B cell (primary cell): ENCODE results near the gene PC. TPM values are rescaled to one million over a fixed set of nuclear protein-coding genes. Genes with fewer than 3 reads are reported as not detected.

ENCODE experiments used
- ATAC-seq: fragments of 200-7000 bp; cut with Tn5 transposase; one replicate; pipeline ENCODE4 v1.10.0; 2021; ENCODE audit warnings: low read depth, mild to moderate bottlenecking, moderate number of reproducible peaks, moderate library complexity
- CTCF ChIA-PET: fragments of 350-600 bp; sonication (Branson Sonifier 250); formaldehyde crosslinking; loops from one replicate; lab custom pipeline; 2021; ENCODE audit warnings: antibody characterized with exemption, inconsistent platforms; lab: Charles Lee
- POLR2A ChIA-PET: fragments of 350-600 bp; sonication (Branson Sonifier 250); formaldehyde crosslinking; loops from one replicate; lab custom pipeline; 2021; ENCODE audit warnings: antibody characterized with exemption; lab: Charles Lee
- DNase-seq: peaks from one replicate; pipeline ENCODE4 v3.0.0; 2013
- H2AFZ ChIP-seq: 2 replicates; pipeline ENCODE4 v1.6.1; 2012; ENCODE audit warnings: mild to moderate bottlenecking, low read depth, low read length; ENCODE audit not compliant: insufficient read depth, poor library complexity, severe bottlenecking
- H3K27ac ChIP-seq, 2 donors: 1 replicate in 1 of 2; 2 replicates in 1 of 2; pipeline ENCODE4 v1.5.1; 2012 to 2013; ENCODE audit warnings: low read length in 2 of 2, mild to moderate bottlenecking in 2 of 2, moderate library complexity in 1 of 2
- H3K27me3 ChIP-seq, 4 experiments: fragments of 200-600 bp in 1 of 4; sonication (generic) in 1 of 4; replicated peaks in 1 of 4; 1 replicate in 2 of 4; 2 replicates in 2 of 4; pipeline versions ENCODE4 v1.6.1 to v1.7.0; 2013 to 2016; ENCODE audit warnings: low read length in 3 of 4, mild to moderate bottlenecking in 2 of 4, mixed read lengths in 1 of 4, moderate library complexity in 1 of 4; ENCODE audit not compliant: insufficient read depth in 4 of 4, control insufficient read depth in 3 of 4; ENCODE audit errors: control extremely low read depth in 1 of 4
- H3K36me3 ChIP-seq, 2 experiments: replicated peaks in 1 of 2; 1 replicate in 1 of 2; 2 replicates in 1 of 2; pipeline versions ENCODE4 v1.6.1 to v1.7.1; 2013; ENCODE audit warnings: low read length in 1 of 2; ENCODE audit not compliant: insufficient read depth in 2 of 2, control insufficient read depth in 1 of 2; ENCODE audit errors: control extremely low read depth in 1 of 2, extremely low read depth in 1 of 2
- H3K4me1 ChIP-seq, 2 donors: fragments of 200-600 bp in 1 of 2; sonication (generic) in 1 of 2; 1 replicate in 1 of 2; 2 replicates in 1 of 2; pipeline versions ENCODE4 v1.5.1 to v1.6.1; 2013 to 2017; ENCODE audit warnings: low read length in 2 of 2; ENCODE audit not compliant: control insufficient read depth in 2 of 2, insufficient read depth in 2 of 2
- H3K4me2 ChIP-seq: replicated peaks from 2 replicates; pipeline ENCODE3; 2012; ENCODE audit warnings: mild to moderate bottlenecking, low read depth, low read length; ENCODE audit not compliant: poor library complexity, severe bottlenecking
- H3K4me3 ChIP-seq, 5 experiments: fragments of 200-600 bp in 1 of 5; sonication (generic) in 1 of 5; 1 replicate in 3 of 5; 2 replicates in 2 of 5; pipeline versions ENCODE4 v1.5.1 to v1.7.0; 2011 to 2016; ENCODE audit warnings: low read length in 4 of 5, mild to moderate bottlenecking in 4 of 5, low read depth in 2 of 5, control low read depth in 1 of 5, moderate library complexity in 1 of 5; ENCODE audit not compliant: insufficient read depth in 1 of 5; ENCODE audit errors: control extremely low read depth in 1 of 5, extremely low read depth in 1 of 5
- H3K79me2 ChIP-seq: fragments of 200-600 bp; sonication (generic); one replicate; pipeline ENCODE4 v1.6.0; 2016; ENCODE audit warnings: low read length; ENCODE audit not compliant: control insufficient read depth, insufficient read depth
- H3K9ac ChIP-seq: fragments of 200-600 bp; sonication (generic); 2 replicates; pipeline ENCODE4 v1.6.1; 2017; ENCODE audit warnings: mild to moderate bottlenecking, low read length, moderate library complexity
- H3K9me3 ChIP-seq, 3 donors: one replicate each; pipeline versions ENCODE4 v1.6.1 to v1.7.1; 2013; ENCODE audit warnings: low read length in 2 of 3; ENCODE audit not compliant: control insufficient read depth in 2 of 3, insufficient read depth in 1 of 3; ENCODE audit errors: control extremely low read depth in 1 of 3
- H4K20me1 ChIP-seq: 2 replicates; pipeline ENCODE4 v1.6.0; 2012; ENCODE audit warnings: mild to moderate bottlenecking, low read length; ENCODE audit not compliant: insufficient read depth, control insufficient read depth, poor library complexity, severe bottlenecking
- H3K27ac Mint-ChIP-seq: one replicate; pipeline ENCODE4 v1.8.0; 2021; ENCODE audit warnings: mixed read lengths
- H3K27me3 Mint-ChIP-seq: one replicate; pipeline ENCODE4 v1.8.0; 2021; ENCODE audit warnings: mixed read lengths
- H3K4me1 Mint-ChIP-seq: one replicate; pipeline ENCODE4 v1.8.0; 2021; ENCODE audit warnings: mixed read lengths
- H3K4me3 Mint-ChIP-seq: one replicate; pipeline ENCODE4 v1.8.0; 2021; ENCODE audit warnings: mixed read lengths
- H3K9me3 Mint-ChIP-seq: one replicate; pipeline ENCODE4 v1.8.0; 2022; ENCODE audit warnings: mixed read lengths; ENCODE audit not compliant: insufficient read depth
- EZH2 ChIP-seq: IDR thresholded peaks from 2 replicates; pipeline ENCODE4 v1.6.1; 2012; ENCODE audit warnings: borderline replicate concordance, low read depth, mild to moderate bottlenecking, moderate library complexity, low read length; ENCODE audit not compliant: insufficient read depth, poor library complexity, severe bottlenecking
- WGBS: methylation state at CpG from one replicate; pipeline ENCODE4 v1.1.5; 2013; ENCODE audit warnings: missing lambda C conversion rate; ENCODE audit not compliant: insufficient coverage; 5-methylcytosine and 5-hydroxymethylcytosine counted together
- intact Hi-C: fragments of 100-400 bp; cut with micrococcal nuclease; formaldehyde crosslinking; loops from one replicate; pipeline ENCODE4 v1.10.0; 2022
- polyA plus RNA-seq: library from polyadenylated mRNA; depleted of rRNA; stranded (reverse); fragments of >200 nt; gene quantifications from 2 replicates; pipeline ENCODE4 v1.2.3, GENCODE V29; 2012
- total RNA-seq, 2 donors: library from RNA; stranded (reverse); fragments of 120-200 nt in 1 of 2; gene quantifications; 1 replicate in 1 of 2; 2 replicates in 1 of 2; pipeline versions ENCODE4 v1.2.3 to v1.2.4, GENCODE V29; 2013 to 2022
- TF ChIP-seq, protein P1 (sequence below): fragments of 200-600 bp; IDR thresholded peaks from one replicate; pipeline ENCODE4 v1.8.0; 2022; ENCODE audit warnings: antibody characterized with exemption, mild to moderate bottlenecking

The PC gene
- total and polyA plus RNA-seq, 2 donors (not counting 1 experiment from before 2014, with no cell fraction given) = 1.5 to 4.4 TPM

GRCh38 chr11:66851698-66852465 is 106.3 kb downstream of the PC start:
- CTCF ChIA-PET = interaction anchor here (1.2 to 1.5 kb wide), 2 partner anchors 8 to 16 kb away, joined by 3 to 4 read pairs; no protein-coding TSS in a partner anchor
- H3K4me3 ChIP-seq = no peak overlapping the region
- TF ChIP-seq, protein P1, sequence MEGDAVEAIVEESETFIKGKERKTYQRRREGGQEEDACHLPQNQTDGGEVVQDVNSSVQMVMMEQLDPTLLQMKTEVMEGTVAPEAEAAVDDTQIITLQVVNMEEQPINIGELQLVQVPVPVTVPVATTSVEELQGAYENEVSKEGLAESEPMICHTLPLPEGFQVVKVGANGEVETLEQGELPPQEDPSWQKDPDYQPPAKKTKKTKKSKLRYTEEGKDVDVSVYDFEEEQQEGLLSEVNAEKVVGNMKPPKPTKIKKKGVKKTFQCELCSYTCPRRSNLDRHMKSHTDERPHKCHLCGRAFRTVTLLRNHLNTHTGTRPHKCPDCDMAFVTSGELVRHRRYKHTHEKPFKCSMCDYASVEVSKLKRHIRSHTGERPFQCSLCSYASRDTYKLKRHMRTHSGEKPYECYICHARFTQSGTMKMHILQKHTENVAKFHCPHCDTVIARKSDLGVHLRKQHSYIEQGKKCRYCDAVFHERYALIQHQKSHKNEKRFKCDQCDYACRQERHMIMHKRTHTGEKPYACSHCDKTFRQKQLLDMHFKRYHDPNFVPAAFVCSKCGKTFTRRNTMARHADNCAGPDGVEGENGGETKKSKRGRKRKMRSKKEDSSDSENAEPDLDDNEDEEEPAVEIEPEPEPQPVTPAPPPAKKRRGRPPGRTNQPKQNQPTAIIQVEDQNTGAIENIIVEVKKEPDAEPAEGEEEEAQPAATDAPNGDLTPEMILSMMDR = peak; percentile 22
- no peak for TF ChIP-seq EZH2
- peaks cover 14% of the 10 kb centered on the region for H3K4me1 Mint-ChIP-seq
- no peak overlapping the region for H3K27ac ChIP-seq
- POLR2A ChIA-PET = interaction anchor here (1.6 kb wide), 1 partner anchor 9 kb away, joined by 6 read pairs; the partner anchor contains the start of gene RCE1
- peaks cover 5 to 15% of the 10 kb centered on the region in 2 donors for H3K4me1 ChIP-seq
- no peak overlapping the region for H3K4me3 Mint-ChIP-seq
- H3K27me3 Mint-ChIP-seq = no peaks in the 10 kb centered on the region
- H3K27ac Mint-ChIP-seq = peak overlapping the region; percentile 41
- H3K9me3 ChIP-seq = no peaks in the 10 kb centered on the region
- no peak overlapping the region for H3K4me2 ChIP-seq
- H4K20me1 ChIP-seq = no peaks in the 10 kb centered on the region
- intact Hi-C loops = no loop called here
- no peaks in the 10 kb centered on the region for H3K79me2 ChIP-seq
- WGBS = 62% methylated on average over 24 of the region's 26 CpGs
- ATAC-seq = no peak
- no peak overlapping the region for H3K9ac ChIP-seq
- no peak overlapping the region for H2AFZ ChIP-seq
- H3K36me3 ChIP-seq = peaks cover under 1 to 11% of the 10 kb centered on the region in 2 experiments
- DNase-seq = no peak
- no peaks in the 10 kb centered on the region for H3K27me3 ChIP-seq
- H3K9me3 Mint-ChIP-seq = no peaks in the 10 kb centered on the region

DNA sequence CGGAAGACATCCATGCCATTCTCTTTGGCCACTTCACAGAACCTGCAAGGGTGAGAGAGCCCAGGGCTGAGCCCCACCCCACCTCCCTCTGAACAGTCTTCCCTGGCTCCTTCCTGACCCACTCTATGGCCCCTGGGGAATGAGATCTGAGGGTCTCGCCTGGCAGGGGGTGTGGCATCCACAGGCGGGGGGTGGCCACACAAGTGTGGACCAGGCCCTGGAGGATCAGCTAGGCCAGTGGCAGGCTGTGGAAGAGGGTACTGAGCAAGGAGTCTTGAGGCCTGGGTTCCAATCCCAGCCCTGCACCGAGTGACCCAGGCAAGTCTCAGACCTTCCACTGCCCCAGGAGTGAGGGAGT is 107.0 kb downstream of the PC start:
- DNase-seq (no peak), ATAC-seq (no peak)
- CTCF ChIA-PET = interaction anchor here (0.5 to 1.5 kb wide), 3 partner anchors 7 to 17 kb away, joined by 3 to 4 read pairs (median 4); no protein-coding TSS in a partner anchor
- Histone ChIP-seq H2AFZ (no peak overlapping the region), H3K4me2 (no peak overlapping the region), H3K36me3 (peaks cover 1 to 17% of the 10 kb centered on the region in 2 experiments), H3K27me3 (no peaks in the 10 kb centered on the region), H3K4me3 (no peak overlapping the region), H3K9me3 (no peaks in the 10 kb centered on the region), H3K79me2 (no peaks in the 10 kb centered on the region), H3K9ac (no peak overlapping the region), H3K4me1 (peaks cover 5 to 15% of the 10 kb centered on the region in 2 donors), H3K27ac (no peak overlapping the region), H4K20me1 (no peaks in the 10 kb centered on the region)
- POLR2A ChIA-PET = interaction anchor here (1.6 kb wide), 1 partner anchor 8 kb away, joined by 6 read pairs; the partner anchor contains the start of gene RCE1
- Mint-ChIP-seq H3K27ac (no peak overlapping the region), H3K4me3 (no peak overlapping the region), H3K4me1 (peaks cover 13% of the 10 kb centered on the region), H3K27me3 (no peaks in the 10 kb centered on the region), H3K9me3 (no peaks in the 10 kb centered on the region)
- WGBS = 87% methylated on average over 4 of the region's 4 CpGs
- intact Hi-C loops = no loop called here
- TF ChIP-seq, protein P1 = no peak
- TF ChIP-seq EZH2 = no peak
